GM08714 (cell line): ENCODE measurements around the gene CAPZA1.

Experiments used
- H3K4me3 ChIP-seq: fragments of 200-500 bp; sonication (Bioruptor generic); 2 replicates; pipeline ENCODE4 v1.5.1; 2014; ENCODE audit warnings: mild to moderate bottlenecking, low read length, inconsistent platforms
- ZNF274 ChIP-seq: IDR thresholded peaks from 2 replicates; pipeline ENCODE4 v1.6.1; 2012; ENCODE audit warnings: mild to moderate bottlenecking, low read depth, low read length

CAPZA1 gene

GRCh38 chr1:112715264-112716053 lies 95.8 kb downstream of the CAPZA1 start, which contains the start of gene PPM1J:
Gene PPM1J, minus strand, starts transcription at chr1:112715332. Its CDS starts 31 bp downstream, at chr1:112715301.
- peak within 1 kb of the TSS; percentile 70; the same call in 1 of the 2 replicates for H3K4me3 ChIP-seq
- TF ChIP-seq ZNF274 = no peak

GRCh38 chr1:112716133-112716720 lies 96.6 kb downstream of the CAPZA1 start:
- peak overlapping the region; percentile 70; the same call in 1 of the 2 replicates for H3K4me3 ChIP-seq
- TF ChIP-seq ZNF274 = no peak

- no peak for TF ChIP-seq ZNF274
Measured at GRCh38 chr1:112717263-112717873, 97.7 kb downstream of the CAPZA1 start.

GRCh38 chr1:112718691-112719418 lies 99.2 kb downstream of the CAPZA1 start:
- no peak overlapping the region for H3K4me3 ChIP-seq
- no peak for TF ChIP-seq ZNF274

More at GRCh38 chr1:112717263-112717873, 97.7 kb downstream of the CAPZA1 start:
- no peak overlapping the region for H3K4me3 ChIP-seq

- TF ChIP-seq ZNF274 = no peak
- no peak overlapping the region for H3K4me3 ChIP-seq
Measured at GRCh38 chr1:112719706-112720105, 100.1 kb downstream of the CAPZA1 start.

- TF ChIP-seq ZNF274 = no peak
- no peak overlapping the region for H3K4me3 ChIP-seq
Measured at GRCh38 chr1:112720800-112721199, 101.2 kb downstream of the CAPZA1 start.
